Amygdala (tissue), 56 donors: ENCODE results near the gene RABL3.
"Not testable (repeated sequence)": the region's sequence is repeated elsewhere in the genome, so short reads cannot be mapped to it uniquely, and the experiment has no call there.

Experiments used
- DNase-seq, 56 donors: peaks; one replicate each; lab custom pipeline; 2025; lab: John Stamatoyannopoulos, UW

RABL3 gene

GRCh38 chr3:120749843-120750242, 7.5 kb upstream of the RABL3 start:
- DNase-seq, result no peak

GRCh38 chr3:120745466-120745865, 3.1 kb upstream of the RABL3 start:
- DNase-seq, result no peak

GRCh38 chr3:120743556-120744195, 1.4 kb upstream of the RABL3 start:
- no peak for DNase-seq

- peak in 1 of 56 donors; percentile 32 for DNase-seq
Measured at GRCh38 chr3:120742849-120743365, 591 bp upstream of the RABL3 start.

- no peak for DNase-seq
Measured at GRCh38 chr3:120741837-120742197, 499 bp downstream of the RABL3 start.

GRCh38 chr3:120741320-120741719, 996 bp downstream of the RABL3 start:
- no peak for DNase-seq

- DNase-seq, result not testable (repeated sequence)
Measured at GRCh38 chr3:120738006-120738405, 4.3 kb downstream of the RABL3 start.

GRCh38 chr3:120730576-120731542, 11.5 kb downstream of the RABL3 start:
- DNase-seq, result no peak

GRCh38 chr3:120726791-120727190, 15.5 kb downstream of the RABL3 start:
- no peak for DNase-seq

GRCh38 chr3:120719167-120719834, 23.0 kb downstream of the RABL3 start:
- DNase-seq, result peak in 6 of 56 donors; percentile 1 to 11 (median 5)

GRCh38 chr3:120713262-120713661, 29.1 kb downstream of the RABL3 start:
- DNase-seq, result no peak

- DNase-seq, result no peak
Measured at GRCh38 chr3:120710369-120710768, 31.9 kb downstream of the RABL3 start.

- no peak for DNase-seq
Measured at GRCh38 chr3:120708408-120708807, 33.9 kb downstream of the RABL3 start.

- no peak for DNase-seq
Measured at GRCh38 chr3:120706950-120707349, 35.4 kb downstream of the RABL3 start.

GRCh38 chr3:120705884-120706582, 36.3 kb downstream of the RABL3 start:
- DNase-seq, result no peak

GRCh38 chr3:120699333-120699732, 43.0 kb downstream of the RABL3 start:
- DNase-seq, result no peak

GRCh38 chr3:120693439-120694171, 48.7 kb downstream of the RABL3 start:
- no peak for DNase-seq

- no peak for DNase-seq
Measured at GRCh38 chr3:120689395-120689794, 52.9 kb downstream of the RABL3 start.

GRCh38 chr3:120688121-120688520, 54.2 kb downstream of the RABL3 start:
- DNase-seq, result no peak

GRCh38 chr3:120685411-120685810, 56.9 kb downstream of the RABL3 start:
- no peak for DNase-seq
